Fibroblast of lung (primary cell): ENCODE measurements around the gene JAM2. TPM values are rescaled to one million over a fixed set of nuclear protein-coding genes. Genes with fewer than 3 reads are reported as not detected.

ENCODE experiments used
- DNase-seq, 2 donors: peaks; one replicate each; pipeline versions ENCODE4 v3.0.0 to v3.0.0-alpha.2; 2010; ENCODE audit warnings: low read depth in 2 of 2
- H2AFZ ChIP-seq: 2 replicates; pipeline ENCODE4 v1.5.1; 2012; ENCODE audit warnings: low read length, control low read depth, inconsistent platforms
- H3K27ac ChIP-seq: 2 replicates; pipeline ENCODE4 v1.5.1; 2011; ENCODE audit warnings: low read length, control low read depth; ENCODE audit not compliant: insufficient read depth
- H3K27me3 ChIP-seq: 2 replicates; pipeline ENCODE4 v1.5.1; 2011; ENCODE audit warnings: mild to moderate bottlenecking, low read length; ENCODE audit not compliant: control insufficient read depth, insufficient read depth
- H3K36me3 ChIP-seq: 2 replicates; pipeline ENCODE4 v1.5.1; 2011; ENCODE audit warnings: low read length; ENCODE audit not compliant: control insufficient read depth, insufficient read depth
- H3K4me1 ChIP-seq: 2 replicates; pipeline ENCODE4 v1.5.1; 2011; ENCODE audit warnings: low read length; ENCODE audit not compliant: control insufficient read depth, insufficient read depth; ENCODE audit errors: extremely low read depth
- H3K4me2 ChIP-seq: 2 replicates; pipeline ENCODE4 v1.5.1; 2011; ENCODE audit warnings: low read length, control low read depth; ENCODE audit not compliant: insufficient read depth; ENCODE audit errors: extremely low read depth
- H3K4me3 ChIP-seq, 4 experiments: fragments of 200-600 bp in 1 of 4; sonication (generic) in 1 of 4; replicated peaks in 1 of 4; 2 replicates each; pipeline ENCODE4 v1.5.1; 2011 to 2016; ENCODE audit warnings: low read length in 4 of 4, low read depth in 3 of 4, mild to moderate bottlenecking in 3 of 4, control low read depth in 2 of 4, inconsistent platforms in 1 of 4, mixed read lengths in 1 of 4; ENCODE audit not compliant: insufficient read depth in 1 of 4; ENCODE audit errors: control extremely low read depth in 1 of 4
- H3K79me2 ChIP-seq: 2 replicates; pipeline ENCODE4 v1.5.1; 2012; ENCODE audit warnings: mild to moderate bottlenecking, low read length, inconsistent platforms; ENCODE audit not compliant: control insufficient read depth, insufficient read depth
- H3K9ac ChIP-seq: 2 replicates; pipeline ENCODE4 v1.5.1; 2011; ENCODE audit warnings: mild to moderate bottlenecking, low read length, control low read depth; ENCODE audit not compliant: insufficient read depth
- H3K9me3 ChIP-seq: 2 replicates; pipeline ENCODE4 v1.5.1; 2012; ENCODE audit warnings: low read depth, low read length; ENCODE audit not compliant: control insufficient read depth, insufficient read depth
- H4K20me1 ChIP-seq: 2 replicates; pipeline ENCODE4 v1.5.1; 2011; ENCODE audit warnings: low read length; ENCODE audit not compliant: control insufficient read depth, insufficient read depth; ENCODE audit errors: extremely low read depth
- CTCF ChIP-seq, 2 donors: IDR thresholded peaks in 1 of 2; conservative IDR thresholded peaks in 1 of 2; 1 replicate in 1 of 2; 2 replicates in 1 of 2; pipeline ENCODE4 v1.5.1; 2011 to 2012; ENCODE audit warnings: low read length in 2 of 2, control low read depth in 1 of 2, inconsistent platforms in 1 of 2, low read depth in 1 of 2, mild to moderate bottlenecking in 1 of 2
- EZH2 ChIP-seq: IDR thresholded peaks from 2 replicates; pipeline ENCODE4 v1.5.1; 2012; ENCODE audit warnings: low read length, control low read depth, mild to moderate bottlenecking; ENCODE audit errors: missing control alignments
- polyA plus RNA-seq, 2 donors: library from polyadenylated mRNA; depleted of rRNA in 1 of 2; stranded (reverse) in 1 of 2; unstranded in 1 of 2; fragments of >200 nt; gene quantifications; 2 replicates each; pipeline ENCODE4 v1.2.1, GENCODE V29; 2011 to 2012; ENCODE audit warnings: missing spikeins in 1 of 2
- total RNA-seq: library from RNA; depleted of rRNA; stranded (reverse); fragments of >200 nt; gene quantifications from 2 replicates; pipeline ENCODE4 v1.2.1, GENCODE V29; 2014

Gene JAM2
- total and polyA plus RNA-seq, 2 donors (not counting 1 experiment from before 2014, with no cell fraction given) = 1.4 to 2.1 TPM

GRCh38 chr21:25640202-25640942 lies 1.3 kb downstream of the JAM2 start:
- Histone ChIP-seq H4K20me1 (no peaks in the 10 kb centered on the region), H3K79me2 (no peaks in the 10 kb centered on the region), H3K4me2 (peak overlapping the region; percentile 83), H3K9me3 (no peaks in the 10 kb centered on the region), H3K9ac (peak overlapping the region; percentile 13), H3K27me3 (peaks cover 5% of the 10 kb centered on the region), H3K36me3 (no peaks in the 10 kb centered on the region), H3K4me1 (peaks cover 2% of the 10 kb centered on the region), H3K27ac (no peak overlapping the region), H2AFZ (peak overlapping the region; percentile 64), H3K4me3 (peak overlapping the region; percentile 56 to 85 (median 64))
- TF ChIP-seq EZH2 = no peak
- no peak for TF ChIP-seq CTCF (conservative IDR thresholded peaks at IDR 0.05 in 1 of 2, IDR thresholded peaks at IDR 0.05 in 1 of 2; ENCODE audit: low read depth in 1 of 2, low read length in 2 of 2)
- DNase-seq = peak in 1 of 2 donors; percentile 10

GRCh38 chr21:25640943-25641292 lies 1.9 kb downstream of the JAM2 start:
- peak overlapping the region; percentile 83 for H3K4me2 ChIP-seq
- no peaks in the 10 kb centered on the region for H3K9me3 ChIP-seq
- H3K27ac ChIP-seq = no peak overlapping the region
- H3K36me3 ChIP-seq = no peaks in the 10 kb centered on the region
- no peak overlapping the region for H2AFZ ChIP-seq
- no peak for DNase-seq
- peak overlapping the region in 1 of 4 experiments; percentile 61 for H3K4me3 ChIP-seq
- H3K4me1 ChIP-seq = peaks cover 2% of the 10 kb centered on the region
- no peaks in the 10 kb centered on the region for H3K79me2 ChIP-seq
- peaks cover 5% of the 10 kb centered on the region for H3K27me3 ChIP-seq
- H4K20me1 ChIP-seq = no peaks in the 10 kb centered on the region
- TF ChIP-seq CTCF (conservative IDR thresholded peaks at IDR 0.05 in 1 of 2, IDR thresholded peaks at IDR 0.05 in 1 of 2; ENCODE audit: low read depth in 1 of 2, low read length in 2 of 2) (no peak), EZH2 (no peak)
- H3K9ac ChIP-seq = no peak overlapping the region

- Histone ChIP-seq H3K79me2 (no peaks in the 10 kb centered on the region), H3K27ac (no peak overlapping the region), H2AFZ (no peak overlapping the region), H3K27me3 (peaks cover 5% of the 10 kb centered on the region), H3K36me3 (no peaks in the 10 kb centered on the region), H3K9me3 (no peaks in the 10 kb centered on the region), H3K4me2 (no peak overlapping the region), H4K20me1 (no peaks in the 10 kb centered on the region), H3K4me1 (peaks cover 1% of the 10 kb centered on the region), H3K9ac (no peak overlapping the region), H3K4me3 (no peak overlapping the region)
- TF ChIP-seq CTCF (conservative IDR thresholded peaks at IDR 0.05 in 1 of 2, IDR thresholded peaks at IDR 0.05 in 1 of 2; ENCODE audit: low read depth in 1 of 2, low read length in 2 of 2) (no peak), EZH2 (no peak)
- no peak for DNase-seq
Observed at GRCh38 chr21:25643486-25643885, 4.4 kb downstream of the JAM2 start.
